ENCODE measurements around the gene ZDHHC24. TPM values are rescaled to one million over a fixed set of nuclear protein-coding genes. Genes with fewer than 3 reads are reported as not detected.

ZDHHC24 gene
- total and polyA plus RNA-seq, 2 experiments from 2014 or later, result 5.6 to 13.1 TPM

- TF ChIP-seq, protein P1, sequence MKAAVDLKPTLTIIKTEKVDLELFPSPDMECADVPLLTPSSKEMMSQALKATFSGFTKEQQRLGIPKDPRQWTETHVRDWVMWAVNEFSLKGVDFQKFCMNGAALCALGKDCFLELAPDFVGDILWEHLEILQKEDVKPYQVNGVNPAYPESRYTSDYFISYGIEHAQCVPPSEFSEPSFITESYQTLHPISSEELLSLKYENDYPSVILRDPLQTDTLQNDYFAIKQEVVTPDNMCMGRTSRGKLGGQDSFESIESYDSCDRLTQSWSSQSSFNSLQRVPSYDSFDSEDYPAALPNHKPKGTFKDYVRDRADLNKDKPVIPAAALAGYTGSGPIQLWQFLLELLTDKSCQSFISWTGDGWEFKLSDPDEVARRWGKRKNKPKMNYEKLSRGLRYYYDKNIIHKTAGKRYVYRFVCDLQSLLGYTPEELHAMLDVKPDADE (IDR thresholded peaks at IDR 0.05), result no peak
- TF ChIP-seq CTCF (conservative IDR thresholded peaks at IDR 0.05; ENCODE audit: low read depth in 2 of 2) (no peak), EZH2phosphoT487 (IDR thresholded peaks at IDR 0.05; ENCODE audit: unreplicated experiment) (no peak), ZNF114 (CRISPR knock-in tag; IDR thresholded peaks at IDR 0.05) (no peak), CREB1 (CRISPR knock-in tag; IDR thresholded peaks at IDR 0.05; ENCODE audit: low read depth) (no peak)
Observed at GRCh38 chr11:66492161-66492865, 53.5 kb downstream of the ZDHHC24 start (continued).

GRCh38 chr11:66491315-66491935 is 54.4 kb downstream of the ZDHHC24 start:
- Mint-ChIP-seq H3K4me3 (peak overlapping the region; percentile 16; the same call in 1 of the 3 replicates), H3K27ac (peak overlapping the region; percentile 89), H3K36me3 (ENCODE audit: low read depth) (peaks cover 37% of the 10 kb centered on the region), H3K9me3 (no peaks in the 10 kb centered on the region), H3K27me3 (ENCODE audit: insufficient read depth, low read depth, poor library complexity) (peaks cover 12% of the 10 kb centered on the region), H3K4me1 (peaks cover 8% of the 10 kb centered on the region)
- DNase-seq (ENCODE audit: low spot score) (peak; percentile 81), ATAC-seq (peak; percentile 92)
- TF ChIP-seq ZNF114 (CRISPR knock-in tag; IDR thresholded peaks at IDR 0.05) (0 out of 2 replicates have a peak, but pooled peaks have one; percentile 10), CTCF (conservative IDR thresholded peaks at IDR 0.05; ENCODE audit: low read depth in 2 of 2) (peak; percentile 53 to 63), POLR2AphosphoS5 (IDR thresholded peaks at IDR 0.05; ENCODE audit: low read depth) (no peak)
- H3K27ac ChIP-seq (ENCODE audit: low read depth), result no peak overlapping the region; the same call in 1 of the 2 replicates
- H3K9me2 ChIP-seq (ENCODE audit: insufficient read depth), result no peaks in the 10 kb centered on the region
- H3K27me3 ChIP-seq (ENCODE audit: insufficient read depth), result no peaks in the 10 kb centered on the region
- no peaks in the 10 kb centered on the region for H3K79me2 ChIP-seq (replicated peaks; ENCODE audit: insufficient read depth)
- peaks cover 5% of the 10 kb centered on the region for H3K4me1 ChIP-seq (ENCODE audit: insufficient read depth)
- peak overlapping the region; percentile 43; the same call in 1 of the 2 replicates for H3K4me2 ChIP-seq
- H3F3A ChIP-seq (replicated peaks; ENCODE audit: low read depth), result 0 out of 2 replicates have a peak, but pooled peaks cover 10% of the 10 kb centered on the region
- H3K4me3 ChIP-seq, result no peak overlapping the region
- no peak overlapping the region for H2AFZ ChIP-seq
- H3K36me3 ChIP-seq (ENCODE audit: insufficient read depth), result no peaks in the 10 kb centered on the region; the same call in 1 of the 2 replicates
- H4K20me1 ChIP-seq (replicated peaks; ENCODE audit: insufficient read depth), result no peaks in the 10 kb centered on the region
